Amygdala (tissue), 56 donors: Measurements from ENCODE around the gene BCAS3.
A peak's percentile ranks its signal among the peaks of the same experiment; 100 is the strongest.

Experiments
- DNase-seq, 56 donors: peaks; one replicate each; lab custom pipeline; 2025; lab: John Stamatoyannopoulos, UW

BCAS3 gene

GRCh38 chr17:61323003-61323908 lies 645.6 kb downstream of the BCAS3 start:
- no peak for DNase-seq

GRCh38 chr17:61323909-61324868 lies 646.5 kb downstream of the BCAS3 start:
- DNase-seq: no peak

DNA sequence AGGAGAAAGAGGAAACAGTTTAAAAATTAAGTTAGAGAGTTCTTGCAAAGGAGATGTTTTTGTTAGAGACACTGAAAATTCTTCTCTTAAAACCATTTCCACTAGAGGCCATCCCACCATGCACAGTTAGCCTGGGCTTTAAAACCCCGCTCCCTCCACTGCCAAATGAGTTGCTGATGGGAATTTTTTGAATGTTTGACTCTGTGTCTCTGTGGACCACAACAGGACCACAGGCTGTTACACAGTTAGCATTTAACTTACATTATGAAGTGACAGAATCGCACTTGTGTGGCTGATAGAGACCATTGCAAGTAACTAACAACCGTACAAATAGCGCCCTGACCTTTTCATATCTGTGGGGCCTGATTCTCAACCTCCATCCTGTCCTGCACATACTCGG lies 647.3 kb downstream of the BCAS3 start:
- DNase-seq: no peak

DNA sequence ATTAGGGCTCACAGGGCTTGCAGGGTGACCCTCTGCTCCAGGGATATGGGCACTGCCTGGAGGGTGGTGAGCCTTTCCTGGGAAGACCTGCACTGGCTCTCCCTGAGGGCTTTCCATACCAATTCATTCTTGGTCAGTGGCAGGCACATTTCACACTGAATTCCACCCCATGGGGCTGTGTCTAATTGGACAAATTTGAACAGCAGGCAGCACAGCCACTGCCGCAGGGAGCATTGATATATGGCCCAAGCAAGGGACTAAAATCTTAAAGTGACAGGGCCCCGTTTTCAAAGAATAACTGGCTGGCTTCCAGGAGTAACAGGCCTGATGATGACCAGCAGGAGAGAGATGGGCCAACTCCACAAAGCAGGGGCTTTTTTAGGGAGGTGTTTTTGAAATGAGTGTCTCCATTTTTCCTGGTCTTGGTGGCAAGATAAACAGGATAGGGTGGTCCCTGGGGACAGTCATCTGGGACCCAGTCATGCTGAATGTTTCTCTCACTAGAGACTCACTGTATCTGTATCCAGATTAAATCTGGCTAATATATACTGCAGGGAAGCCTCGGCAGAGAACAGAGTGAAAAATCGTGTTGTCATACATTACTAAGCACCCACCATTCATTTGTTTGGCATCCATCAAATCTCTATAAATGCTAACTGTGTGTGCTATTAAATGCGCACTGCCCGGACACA lies 647.9 kb downstream of the BCAS3 start:
- no peak for DNase-seq

GRCh38 chr17:61326330-61326729 lies 648.7 kb downstream of the BCAS3 start:
- no peak for DNase-seq

GRCh38 chr17:61328351-61328750 lies 650.7 kb downstream of the BCAS3 start:
- DNase-seq: no peak

DNA sequence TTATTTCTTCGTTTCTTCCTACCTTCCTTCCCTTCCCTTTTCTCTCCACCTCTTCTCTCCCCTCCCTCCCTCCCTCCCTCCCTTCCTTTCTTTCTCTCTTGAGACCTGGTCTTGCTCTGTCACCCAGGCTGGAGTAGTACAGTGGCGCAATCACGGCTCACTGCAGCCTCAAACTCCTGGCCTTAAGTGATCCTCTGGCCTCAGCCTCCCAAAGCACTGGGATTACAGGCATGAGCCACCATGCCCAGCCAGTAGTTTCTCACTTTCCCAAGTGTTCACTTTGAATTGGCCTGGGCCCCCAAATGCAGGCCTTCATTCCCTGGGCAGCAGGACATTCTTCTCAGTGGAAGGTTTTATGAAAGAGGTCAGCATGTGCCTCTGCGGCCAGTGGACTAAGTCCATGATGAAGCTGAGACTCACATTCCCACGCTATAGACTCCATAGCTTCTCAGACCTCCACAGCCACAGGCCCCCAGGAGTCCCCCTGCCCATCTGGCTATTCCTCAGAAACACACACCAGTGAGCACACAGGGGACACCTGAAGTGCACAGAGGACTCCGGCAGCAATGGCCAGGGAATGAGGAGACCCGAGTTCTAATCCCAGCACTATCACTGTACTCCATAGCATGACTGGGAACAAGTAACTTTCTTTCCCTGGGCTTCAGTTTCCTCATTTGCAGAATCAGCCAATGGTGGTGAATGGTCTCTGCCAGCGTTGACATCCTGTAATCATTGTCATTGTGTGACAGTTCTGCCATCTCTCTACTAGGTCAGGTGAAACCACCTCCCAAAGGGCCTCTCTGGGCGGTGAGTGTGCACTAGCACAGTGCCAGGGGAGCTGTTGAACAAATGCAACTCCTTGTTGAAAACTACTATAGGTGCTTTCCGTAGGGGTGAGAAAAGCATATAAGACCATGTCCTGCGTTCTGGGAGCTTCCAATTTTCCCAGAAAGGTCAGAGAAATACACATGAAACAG lies 652.8 kb downstream of the BCAS3 start:
- DNase-seq: no peak

DNA sequence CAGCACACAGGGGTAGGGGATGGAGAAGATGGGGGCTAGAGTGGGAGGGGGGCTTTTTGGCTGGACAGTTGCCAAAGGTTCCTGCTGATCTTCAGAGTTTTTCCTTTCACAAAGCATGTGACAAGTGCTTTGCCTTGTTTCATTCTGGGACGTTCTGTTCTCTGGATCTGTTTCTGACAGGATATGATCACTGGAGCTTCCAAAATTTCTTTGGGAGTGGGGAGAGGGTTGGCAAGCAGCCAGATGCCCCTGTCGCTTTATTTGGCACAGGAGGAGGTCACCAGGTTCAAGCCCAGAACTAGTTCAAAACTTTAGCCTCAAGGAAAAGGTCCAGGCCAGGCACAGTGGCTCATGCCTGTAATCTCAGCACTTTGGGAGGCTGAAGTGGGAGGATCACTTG lies 653.5 kb downstream of the BCAS3 start:
- DNase-seq: peak in 4 of 56 donors; percentile 2 to 25 (median 18)

DNA sequence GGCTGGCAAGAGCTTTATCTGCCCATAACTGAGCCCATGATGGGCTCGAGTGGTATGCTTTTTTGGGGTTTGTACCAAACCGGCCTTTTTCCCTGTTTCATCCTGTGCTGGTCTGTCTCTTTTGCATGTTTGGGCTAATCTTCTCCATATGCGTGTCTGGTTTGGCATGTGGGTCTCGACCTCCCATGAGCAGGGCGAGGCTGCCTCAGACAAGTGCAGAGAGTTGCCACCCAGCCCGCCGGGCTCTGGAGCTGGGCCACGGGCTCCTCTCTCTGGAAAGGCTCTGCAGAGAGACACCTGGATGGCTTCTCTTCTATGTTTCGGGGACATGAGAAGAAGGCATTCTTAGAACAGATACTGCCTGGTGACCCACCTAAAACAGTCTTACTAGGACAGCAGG lies 654.2 kb downstream of the BCAS3 start:
- no peak for DNase-seq

GRCh38 chr17:61333136-61333535 lies 655.5 kb downstream of the BCAS3 start:
- peak in 1 of 56 donors; percentile 26 for DNase-seq

- no peak for DNase-seq
Measured at GRCh38 chr17:61334673-61335072, 657.0 kb downstream of the BCAS3 start.

GRCh38 chr17:61335105-61335844 lies 657.6 kb downstream of the BCAS3 start:
- no peak for DNase-seq

GRCh38 chr17:61335845-61336655 lies 658.4 kb downstream of the BCAS3 start:
- DNase-seq: no peak

DNA sequence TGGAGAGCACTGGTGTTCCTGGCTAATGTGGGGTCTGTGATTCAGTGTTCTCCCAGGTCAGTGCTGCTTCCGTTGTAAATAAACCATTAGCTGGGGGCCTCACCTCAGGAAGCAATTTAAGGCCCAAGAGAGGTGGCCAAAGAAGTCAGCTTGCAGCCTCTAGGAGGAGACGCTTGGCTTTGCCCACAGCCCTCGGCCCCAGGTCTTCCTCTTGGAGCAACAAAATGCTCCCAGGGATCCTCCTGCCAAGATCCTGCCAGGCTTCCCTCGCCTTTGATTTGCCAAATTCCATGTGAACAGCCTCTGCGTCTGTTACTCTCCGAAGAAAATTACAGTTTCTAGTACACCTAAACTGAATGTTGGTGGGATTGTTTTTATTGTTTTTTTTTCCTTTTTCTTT lies 659.6 kb downstream of the BCAS3 start:
- peak in 5 of 56 donors; percentile 9 to 56 (median 28) for DNase-seq

DNA sequence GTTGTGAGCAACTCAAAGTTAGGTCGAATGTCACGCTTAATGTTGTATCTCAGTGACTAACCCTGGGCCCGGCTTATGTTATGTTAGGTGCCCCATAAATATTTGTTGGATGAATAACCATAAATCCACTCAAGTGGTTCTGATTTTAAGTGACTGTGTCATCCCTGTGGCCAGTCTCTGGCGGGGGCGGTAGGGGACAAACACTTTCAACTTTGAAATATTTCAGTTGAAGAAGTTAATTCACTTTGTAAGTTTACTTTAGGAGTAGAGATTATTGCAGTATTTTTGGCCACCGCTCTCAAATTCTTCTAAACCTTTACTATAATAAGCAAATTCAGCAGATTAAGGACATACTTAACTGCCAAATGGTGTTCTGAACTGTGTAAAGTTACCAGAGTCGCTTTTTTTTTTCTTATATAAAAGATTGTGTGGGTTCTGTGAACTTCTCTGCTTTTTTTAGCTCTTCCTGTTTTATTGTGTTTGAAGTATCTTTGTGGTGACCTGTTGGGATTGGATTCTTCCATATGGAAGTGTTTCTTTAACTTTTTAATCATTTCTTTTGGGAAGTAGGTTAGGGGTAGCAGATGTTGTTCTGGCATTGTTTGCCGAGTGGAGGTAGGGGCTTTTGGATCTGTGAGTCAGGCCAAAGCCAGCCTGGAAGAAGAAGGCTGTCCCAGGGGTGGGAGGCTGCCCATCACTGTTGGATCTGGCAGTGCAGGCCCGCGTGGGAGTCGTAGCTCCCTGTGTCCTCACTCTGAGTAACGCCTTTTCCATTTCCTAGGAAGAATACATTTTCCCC lies 660.5 kb downstream of the BCAS3 start:
- DNase-seq: no peak

GRCh38 chr17:61338874-61339478 lies 661.3 kb downstream of the BCAS3 start:
- DNase-seq: no peak
